Stimulated activated CD4-positive, alpha-beta T cell treated with anti-CD3 and anti-CD28 coated beads, Interleukin-1b, Interleukin-23, amount 100 ng/mL, for 24 hours (primary cell): ENCODE results near the gene ANKRD35.
"Not testable (repeated sequence)": the region's sequence is repeated elsewhere in the genome, so short reads cannot be mapped to it uniquely, and the experiment has no call there.

Source experiments
- DNase-seq, 4 experiments: peaks; one replicate each; pipeline ENCODE4 v3.0.0-alpha.2; 2020; ENCODE audit warnings: low read depth in 4 of 4, low spot score in 1 of 4

Gene ANKRD35

DNA sequence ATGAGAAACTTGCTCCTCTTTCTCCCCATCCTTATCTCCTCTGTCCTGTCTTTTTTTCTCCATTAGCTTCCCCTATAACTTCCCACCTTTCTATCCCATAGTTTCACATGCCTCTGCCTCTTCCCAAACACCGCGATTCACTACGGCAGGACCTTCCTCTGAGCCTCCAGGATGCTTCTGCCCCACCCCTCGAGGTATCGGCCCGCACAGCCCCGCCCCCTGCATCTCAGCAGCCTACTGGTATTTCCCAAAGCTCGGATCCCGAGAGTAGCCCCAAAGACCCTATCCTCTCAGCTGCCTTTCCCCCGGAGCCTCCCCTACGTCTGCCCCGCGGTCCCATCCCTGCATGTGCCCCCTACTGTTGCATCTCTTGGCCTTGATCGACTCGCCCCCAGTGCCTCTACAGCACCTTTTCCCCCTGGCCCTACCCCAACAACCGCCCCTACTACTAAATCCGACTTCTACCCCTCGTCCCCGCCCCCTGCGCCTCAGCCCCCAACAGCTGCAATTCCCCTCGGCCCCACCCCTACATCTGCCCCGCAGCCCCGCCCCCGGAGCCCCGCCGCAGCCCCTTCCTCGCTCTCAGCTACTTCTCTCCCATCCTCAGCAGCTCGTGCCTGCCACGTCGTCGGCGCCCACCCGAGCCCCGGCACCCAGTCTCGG, 27.3 kb downstream of the ANKRD35 start:
- peak in 2 of 4 experiments; percentile 36 to 44 for DNase-seq

DNA sequence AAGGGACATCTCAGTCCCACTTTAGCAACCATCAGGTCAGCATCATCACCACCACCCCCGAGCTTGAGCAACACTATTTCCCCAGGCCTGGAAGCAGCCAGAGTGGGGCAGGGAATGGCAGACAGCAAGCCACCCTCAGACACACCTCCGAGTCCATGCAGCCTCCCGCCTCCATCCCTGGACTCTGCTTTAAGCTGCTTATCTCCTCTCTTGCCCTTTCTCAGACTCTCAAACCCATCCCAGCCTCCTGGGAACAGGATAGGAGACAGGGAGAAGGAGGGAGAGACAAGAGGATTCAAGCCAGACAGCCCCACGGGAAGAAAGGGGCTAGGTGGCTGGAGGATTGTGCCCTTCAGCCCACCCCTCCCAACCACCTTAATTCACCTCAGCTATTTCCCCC, 28.5 kb downstream of the ANKRD35 start:
- no peak for DNase-seq

DNA sequence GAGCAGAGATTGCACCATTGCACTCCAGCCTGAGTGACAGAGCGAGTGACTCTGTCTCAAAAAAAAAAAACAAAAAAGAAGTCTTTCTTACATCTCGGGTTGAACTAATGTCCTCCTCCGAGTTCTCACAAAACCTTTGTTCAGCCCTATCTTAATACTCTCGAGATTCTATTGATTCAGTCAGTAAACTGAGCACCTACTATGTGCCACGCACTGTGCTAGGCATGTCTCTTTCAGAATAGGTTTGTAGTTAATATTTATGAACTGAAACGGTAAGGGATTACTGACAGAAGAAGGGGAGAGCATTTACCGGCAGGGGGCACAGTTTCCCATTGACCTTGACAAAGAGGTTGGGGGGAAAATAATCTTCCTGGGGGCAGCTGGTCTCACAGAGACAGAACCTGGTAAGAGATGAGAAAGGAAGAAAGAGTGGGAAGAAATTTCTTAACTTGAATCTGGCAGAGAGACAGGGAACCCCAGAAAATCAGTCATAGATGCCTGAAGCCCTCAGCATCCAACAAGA, 30.2 kb downstream of the ANKRD35 start:
- DNase-seq = no peak

DNA sequence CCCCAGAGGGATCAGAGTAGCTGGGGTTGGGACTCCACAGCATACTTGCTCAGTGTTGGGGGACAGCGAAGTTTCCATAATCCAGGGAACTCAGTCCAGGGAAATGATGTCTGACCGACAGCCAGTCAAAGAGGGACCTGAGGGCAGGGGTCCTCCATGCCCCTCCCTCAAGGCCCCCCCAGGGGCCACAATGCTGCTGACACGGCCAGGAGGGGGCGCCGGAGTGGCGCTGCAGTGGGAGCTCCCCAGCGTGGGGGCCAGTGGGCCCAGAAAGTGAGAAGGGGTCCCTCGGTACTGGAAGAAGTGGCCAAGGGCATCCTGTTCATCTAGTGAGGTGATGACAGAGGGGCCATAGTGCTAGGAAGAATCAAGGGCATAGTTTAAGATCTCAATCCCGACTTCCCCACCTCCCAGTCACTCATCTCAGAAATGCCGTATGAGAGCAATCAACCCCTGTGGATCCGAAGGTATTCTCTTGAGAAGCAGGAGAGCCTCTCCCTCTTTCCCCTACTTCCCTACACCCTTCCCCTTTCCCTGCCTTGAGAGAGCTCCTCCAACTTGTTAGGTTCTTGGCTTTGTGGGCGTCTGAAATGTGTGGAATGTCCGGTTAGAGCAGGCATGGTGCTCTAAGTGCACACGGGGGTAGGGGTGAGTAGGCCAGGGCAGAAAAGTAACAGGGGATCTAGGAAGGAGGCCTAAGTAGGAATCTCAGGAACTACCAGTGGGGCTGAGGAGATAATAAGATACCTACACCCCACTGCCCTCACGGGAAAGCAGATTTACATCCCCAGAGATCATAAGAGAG, 36.1 kb downstream of the ANKRD35 start:
- no peak for DNase-seq

DNA sequence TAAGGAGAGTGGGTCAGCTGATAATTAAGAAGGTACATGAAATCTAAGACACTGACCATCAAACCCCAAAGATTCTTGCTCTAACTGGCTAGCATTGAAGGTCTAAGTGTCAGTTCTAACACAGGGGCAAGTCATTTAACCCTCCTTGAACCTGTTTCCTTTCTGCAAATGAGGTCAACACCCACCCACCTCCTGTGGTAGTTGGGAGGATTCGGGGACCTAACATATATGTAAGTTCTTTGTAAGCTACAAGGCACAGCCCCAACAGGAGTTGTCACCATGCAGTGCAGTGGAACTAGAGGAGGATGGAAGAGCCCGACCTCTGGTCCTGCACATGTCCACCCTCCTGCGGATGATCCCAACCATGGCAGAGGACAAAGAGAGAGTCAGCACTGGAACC, 37.8 kb downstream of the ANKRD35 start:
- no peak for DNase-seq

DNA sequence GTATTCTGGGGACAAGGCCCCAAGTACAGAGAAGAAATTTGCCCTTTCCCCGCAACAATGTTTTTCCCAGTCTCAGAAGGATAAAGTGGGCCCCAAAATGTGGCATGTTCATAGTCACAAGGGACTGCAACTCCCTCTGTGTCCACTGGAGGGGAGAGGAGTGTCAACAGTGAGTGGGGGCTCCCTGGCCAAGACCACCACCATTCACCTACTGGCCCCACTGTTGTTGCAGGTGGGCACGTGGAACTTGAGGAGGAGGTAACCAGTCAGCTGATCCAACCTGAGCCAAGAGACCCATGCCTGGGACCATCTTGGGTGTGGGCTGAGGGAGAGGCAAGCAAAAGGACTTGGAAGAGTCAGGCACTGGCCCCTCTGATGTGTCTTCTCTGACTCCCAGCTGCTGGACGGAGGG, 39.5 kb downstream of the ANKRD35 start:
- no peak for DNase-seq

DNA sequence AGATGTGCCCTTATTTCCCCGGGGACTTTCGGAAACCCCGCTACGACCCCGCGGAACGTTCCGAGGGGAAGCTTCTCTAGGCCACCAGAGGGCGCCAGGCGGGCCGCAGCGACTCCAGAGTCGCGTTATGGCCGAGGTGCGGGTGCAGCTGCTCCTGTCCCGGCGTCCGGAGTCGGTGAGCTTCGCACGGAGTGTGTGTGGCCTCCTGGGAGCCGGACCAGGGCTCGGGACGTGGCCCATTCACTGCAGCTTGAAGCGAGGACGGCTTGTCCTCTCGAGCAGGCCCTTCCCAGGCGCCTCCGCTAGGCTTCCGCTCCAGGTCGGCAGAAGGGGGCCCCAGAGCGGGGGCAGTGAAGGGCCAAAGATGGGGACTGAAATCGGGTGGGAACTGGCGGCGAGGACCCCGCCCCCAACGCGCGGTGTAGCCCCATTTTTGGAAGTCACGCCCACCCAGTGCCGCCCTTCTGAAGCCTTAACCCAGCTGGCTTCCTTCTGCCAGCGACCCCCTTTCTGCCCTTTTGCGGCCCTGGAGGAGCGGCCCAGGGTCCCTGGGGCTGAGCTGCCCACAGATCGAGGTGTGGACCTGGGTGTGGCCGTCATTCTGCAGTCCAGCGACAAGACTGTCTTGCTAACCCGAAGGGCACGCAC, 40.0 kb downstream of the ANKRD35 start, which contains the start of gene NUDT17:
Gene NUDT17, plus strand, starts transcription at position 117 of the 648 bp plus-strand sequence. Its CDS starts 11 bp downstream, at position 128.
- peak; percentile 60 to 73 (median 64) for DNase-seq

DNA sequence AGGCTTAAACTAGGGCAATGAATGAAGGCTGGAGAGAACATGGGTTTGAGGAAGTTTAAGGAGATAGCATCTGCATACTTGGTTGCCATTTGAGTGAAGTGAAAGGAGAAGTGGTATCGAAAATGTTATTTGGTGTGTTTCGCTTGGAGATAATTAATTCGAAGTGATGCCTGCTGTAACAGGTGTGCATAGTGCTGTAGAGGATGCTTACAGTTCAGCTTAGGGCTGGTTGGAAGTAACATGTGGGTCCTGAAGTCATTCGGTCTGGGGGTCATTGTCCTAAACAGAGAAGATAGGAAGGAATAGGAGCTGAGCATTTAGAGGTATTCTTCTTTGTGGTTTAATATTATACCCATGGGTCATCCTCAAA, 40.5 kb downstream of the ANKRD35 start:
- DNase-seq = no peak

DNA sequence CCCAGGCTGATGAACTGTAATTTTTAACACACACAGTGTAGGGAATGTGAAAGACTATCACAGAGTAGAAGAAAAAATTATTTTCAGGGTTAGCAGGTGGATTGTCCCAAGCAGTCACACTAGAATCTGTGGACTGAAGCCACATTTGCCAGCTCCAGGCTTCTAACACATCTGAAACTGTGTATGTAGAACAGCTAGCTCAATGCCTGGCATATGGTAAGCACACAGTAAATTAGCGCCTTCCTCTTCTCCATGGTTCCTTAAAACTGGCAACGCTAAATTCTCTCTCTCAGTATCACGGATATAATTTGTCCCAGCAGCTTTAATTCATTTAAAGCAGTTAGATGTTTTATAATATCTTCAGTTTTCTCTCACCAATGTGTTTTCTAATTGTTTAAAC, 42.6 kb downstream of the ANKRD35 start:
- DNase-seq = no peak

DNA sequence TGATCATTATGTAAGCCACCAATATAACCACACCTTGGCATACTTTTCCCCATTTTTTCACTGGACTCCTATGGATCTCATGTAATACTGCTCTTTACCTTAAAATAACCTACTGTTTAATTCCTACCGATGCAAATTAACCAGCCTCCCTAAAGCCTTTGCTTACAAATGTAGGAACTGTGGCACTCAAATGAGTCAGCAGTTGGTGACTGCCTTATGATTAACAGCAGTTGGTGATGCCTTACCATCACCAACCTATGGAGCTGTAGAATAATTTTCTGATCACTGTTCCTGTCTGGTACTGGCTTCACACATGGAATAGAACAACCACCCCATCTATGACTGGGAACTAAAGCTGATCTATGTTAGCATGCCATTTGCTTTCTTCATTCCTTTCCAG, 48.0 kb downstream of the ANKRD35 start:
- no peak for DNase-seq

DNA sequence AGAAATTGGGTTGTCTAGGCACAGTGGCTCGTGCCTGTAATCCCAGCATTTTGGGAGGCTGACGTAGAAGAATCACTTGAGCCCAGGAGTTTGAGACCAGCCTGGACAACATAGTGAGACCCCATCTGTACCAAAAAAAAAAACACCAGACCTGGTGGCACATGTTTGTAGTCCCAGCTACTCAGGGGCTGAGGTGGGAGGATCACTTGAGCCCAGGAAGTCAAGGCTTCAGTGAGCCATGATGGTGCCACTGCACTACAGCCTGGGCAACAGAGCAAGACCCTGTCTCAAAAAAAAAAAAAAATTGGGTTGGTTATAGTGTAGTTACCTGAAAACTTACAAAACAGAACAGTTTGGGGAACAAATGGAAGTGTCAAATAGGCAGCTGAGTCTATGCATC, 54.9 kb downstream of the ANKRD35 start:
- DNase-seq = not testable (repeated sequence)

DNA sequence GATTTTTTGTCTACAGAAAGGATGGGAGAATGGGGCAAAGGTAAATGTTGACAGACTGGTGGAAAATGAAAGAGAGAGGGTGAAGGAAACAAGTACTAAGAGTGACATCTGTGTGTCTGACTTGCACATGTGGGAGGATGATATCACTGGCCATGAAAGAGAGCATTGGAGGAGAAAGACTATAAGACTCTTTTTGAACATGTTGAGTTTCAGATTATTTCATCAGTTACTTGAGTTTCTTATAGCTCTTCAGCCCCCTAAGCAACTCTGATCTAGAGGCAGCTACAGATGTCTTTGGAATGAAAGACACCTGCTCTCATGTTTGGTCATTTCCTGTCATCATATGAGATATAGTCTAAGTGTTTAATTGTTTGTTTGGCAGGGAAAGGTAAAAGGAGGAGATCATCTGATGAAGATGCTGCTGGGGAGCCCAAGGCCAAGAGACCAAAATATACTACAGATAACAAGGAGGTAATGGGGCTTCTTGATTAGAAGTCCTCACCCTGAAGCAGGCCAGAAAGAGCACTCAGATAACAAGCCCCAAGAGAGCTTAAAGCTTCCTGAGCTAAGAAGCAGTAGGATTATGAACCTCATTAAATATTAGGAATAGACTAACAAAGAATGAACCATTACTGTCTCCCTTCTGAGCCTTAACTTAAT, 57.2 kb downstream of the ANKRD35 start:
- DNase-seq = no peak

DNA sequence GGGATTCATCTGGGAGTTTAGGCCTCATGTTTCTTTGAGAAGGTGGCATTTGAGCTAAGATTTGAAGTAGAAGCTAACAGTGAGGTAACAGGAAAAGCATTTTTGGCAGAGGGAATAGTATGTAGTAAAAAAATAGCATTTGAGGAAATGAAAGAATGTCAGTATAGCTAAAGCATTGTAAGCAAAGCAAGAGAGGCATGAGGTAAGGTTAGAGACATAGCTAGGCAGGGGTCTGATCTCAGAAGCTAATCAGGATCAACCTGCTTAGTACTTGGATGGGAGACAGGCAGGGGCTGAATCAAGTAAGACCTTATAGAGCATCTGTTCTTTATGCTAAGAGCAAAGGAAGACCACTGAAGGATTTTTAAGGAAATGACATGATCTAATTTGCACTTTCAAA, 57.7 kb downstream of the ANKRD35 start:
- DNase-seq = no peak

DNA sequence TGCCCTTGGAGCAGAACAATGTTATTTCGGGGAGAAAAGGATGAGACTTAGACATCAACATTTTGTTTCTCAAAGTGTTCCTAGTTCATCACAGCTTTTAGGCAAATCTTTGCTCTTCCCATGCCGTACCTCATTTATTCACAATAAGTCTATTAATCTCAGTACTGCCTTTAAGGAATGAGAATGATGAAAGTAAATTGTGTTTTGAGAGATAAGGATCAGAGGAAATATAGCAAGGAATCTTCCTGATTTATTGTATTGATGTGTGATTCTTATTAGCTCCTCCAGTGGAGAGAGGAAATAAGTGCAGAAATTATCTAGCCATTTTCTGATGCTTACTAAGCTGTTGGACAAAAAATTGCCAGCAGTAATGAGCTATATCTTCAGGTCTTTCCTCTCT, 59.6 kb downstream of the ANKRD35 start:
- no peak for DNase-seq

DNA sequence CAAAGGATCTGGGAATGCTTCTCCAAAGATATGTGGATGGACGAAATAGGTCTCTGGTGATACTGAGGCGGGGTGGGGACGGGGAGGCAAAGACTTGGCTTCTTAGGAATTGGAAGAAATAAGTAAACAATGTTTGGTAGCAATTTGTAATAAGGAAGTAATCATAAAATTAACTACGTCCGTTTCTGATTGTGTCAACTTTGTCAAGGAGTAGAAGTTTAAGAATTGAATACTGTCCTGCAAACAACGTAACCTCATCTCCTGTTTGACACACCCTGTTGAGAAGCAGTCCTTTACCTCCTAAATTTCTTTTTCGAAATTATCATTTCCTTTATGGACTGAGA, 61.2 kb downstream of the ANKRD35 start:
- DNase-seq = no peak

DNA sequence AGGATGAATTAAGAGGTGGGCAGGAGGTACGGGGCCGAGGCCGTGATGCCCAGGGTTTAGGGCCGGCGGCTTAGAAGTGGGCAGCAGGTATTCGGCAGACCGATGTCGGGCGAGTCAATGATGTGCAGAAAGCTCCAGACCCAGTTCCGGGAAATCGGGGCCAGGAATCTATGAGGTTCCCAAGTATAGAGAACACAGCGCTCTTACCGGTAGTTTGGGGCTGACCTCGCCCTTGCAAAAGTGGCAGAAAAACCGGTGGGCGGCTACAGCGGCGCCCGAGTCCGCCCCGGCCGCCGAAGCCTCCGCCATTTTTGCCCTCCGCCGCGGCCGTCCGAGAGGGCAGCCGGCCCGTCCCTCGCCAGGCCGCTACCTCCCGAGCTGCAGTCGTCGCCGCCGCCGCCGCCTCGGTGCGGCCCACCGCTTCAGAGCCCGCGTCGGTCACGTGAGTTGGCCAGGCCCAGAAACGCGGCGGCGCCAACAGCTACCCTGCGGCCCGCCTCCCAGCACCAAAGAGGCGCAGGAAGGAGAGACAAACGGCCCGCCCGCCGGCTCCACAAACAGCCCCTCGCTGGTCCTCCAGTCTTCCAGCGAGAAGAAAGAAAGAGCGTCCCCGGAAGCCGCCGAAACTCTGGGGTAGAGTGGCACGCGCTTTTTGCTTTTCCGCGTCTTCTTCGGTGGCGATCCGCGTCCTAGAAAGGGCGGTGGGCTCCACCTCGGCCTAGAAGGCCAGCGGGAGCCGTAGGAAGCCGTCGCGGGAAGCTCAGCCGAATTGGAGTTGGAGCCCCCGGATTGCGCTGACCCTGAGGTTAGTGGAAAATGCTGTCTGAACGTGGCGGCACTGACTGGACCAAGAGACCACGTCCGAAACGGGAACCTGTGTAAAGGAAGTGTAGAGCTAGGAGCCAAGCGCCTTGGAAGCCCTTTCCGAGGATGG, 61.8 kb downstream of the ANKRD35 start, which contains the start of the genes POLR3C and RNF115:
Gene POLR3C, plus strand, starts transcription at position 636 of the 934 bp plus-strand sequence. CDS start 1,577 bp downstream, outside the sequence.
Gene RNF115, minus strand, starts transcription at position 531 of the 934 bp plus-strand sequence. Its CDS starts 222 bp downstream, at position 309.
- DNase-seq = peak; percentile 60 to 77 (median 68)

DNA sequence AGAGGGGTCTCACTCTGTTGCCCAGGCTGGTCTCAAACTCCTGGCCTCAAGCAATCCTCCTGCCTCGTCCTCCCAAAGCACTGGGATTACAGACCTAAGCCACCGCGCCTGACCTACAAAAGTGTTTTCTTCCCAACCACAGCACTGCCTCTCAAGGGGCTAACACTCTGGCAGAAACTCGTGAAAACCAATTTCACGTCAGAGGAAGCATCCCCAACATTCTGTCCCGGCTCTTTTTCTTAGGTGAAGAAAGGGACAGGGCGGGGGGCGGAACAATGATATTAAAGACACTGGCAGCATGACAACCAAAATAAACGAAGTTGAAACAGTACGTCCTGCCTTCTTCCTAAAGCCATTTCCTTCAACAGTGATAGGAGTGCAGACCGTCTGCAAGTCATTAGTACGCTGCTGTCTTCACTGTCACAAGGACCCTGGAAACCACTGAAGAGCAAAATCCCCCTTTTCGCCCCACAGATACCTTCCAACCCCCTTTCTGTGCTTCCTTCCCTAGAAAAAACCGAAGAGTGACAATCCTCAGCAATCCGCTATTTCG, 62.8 kb downstream of the ANKRD35 start:
- DNase-seq = not testable (repeated sequence)

DNA sequence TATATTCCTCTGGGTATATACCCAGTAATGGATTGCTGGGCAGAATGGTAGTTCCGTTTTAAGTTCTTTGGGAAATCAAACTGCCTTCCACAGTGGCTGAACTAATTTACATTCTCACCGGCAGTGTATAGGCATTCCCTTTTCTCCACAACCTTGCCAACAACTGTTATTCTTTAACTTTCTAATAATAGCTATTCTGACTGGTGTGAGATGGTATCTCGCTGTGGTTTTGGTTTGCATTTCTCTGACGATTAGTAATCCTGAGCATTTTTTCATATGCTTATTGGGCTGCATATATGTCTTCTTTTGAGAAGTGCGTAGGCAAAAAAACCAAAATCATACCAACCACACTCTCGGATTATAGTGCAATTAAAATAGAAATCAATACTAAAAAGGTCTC, 67.6 kb downstream of the ANKRD35 start:
- not testable (repeated sequence) for DNase-seq
